Measurements from ENCODE around the gene EFCAB5.
"Not testable (repeated sequence)": the region's sequence is repeated elsewhere in the genome, so short reads cannot be mapped to it uniquely, and the experiment has no call there.

Gene EFCAB5

GRCh38 chr17:30116661-30117551, 175.5 kb downstream of the EFCAB5 start, which contains the start of gene NSRP1:
NSRP1 (plus strand) TSS chr17:30116816; CDS start chr17:30116844, 28 bp downstream.
- DNase-seq (ENCODE audit: low read depth, low spot score) = peak; percentile 89
- no CpG with 5 or more reads among the region's 47 CpGs for WGBS (ENCODE audit: insufficient coverage, insufficient read length)
- H3K9me3 ChIP-seq (ENCODE audit: control insufficient read depth, insufficient read depth, low read length) = no peaks in the 10 kb centered on the region
- no peaks in the 10 kb centered on the region for H3K27me3 ChIP-seq (ENCODE audit: control insufficient read depth, insufficient read depth, low read length)
- H3K4me1 ChIP-seq (ENCODE audit: control insufficient read depth, insufficient read depth, low read length) = no peaks in the 10 kb centered on the region
- no peak within 1 kb of the TSS for H3K27ac ChIP-seq (ENCODE audit: low read length)
- H3K36me3 ChIP-seq (ENCODE audit: control insufficient read depth, insufficient read depth, low read length) = no peaks in the 10 kb centered on the region; the same call in 1 of the 2 replicates
- peak within 1 kb of the TSS; percentile 81; the same call in 1 of the 2 replicates for H3K4me3 ChIP-seq (ENCODE audit: low read length)

GRCh38 chr17:30117675-30118081, 176.2 kb downstream of the EFCAB5 start:
- no peak for DNase-seq (ENCODE audit: low read depth, low spot score)
- no CpG with 5 or more reads among the region's 5 CpGs for WGBS (ENCODE audit: insufficient coverage, insufficient read length)
- Histone ChIP-seq H3K36me3 (ENCODE audit: control insufficient read depth, insufficient read depth, low read length) (no peaks in the 10 kb centered on the region; the same call in 1 of the 2 replicates), H3K27me3 (ENCODE audit: control insufficient read depth, insufficient read depth, low read length) (no peaks in the 10 kb centered on the region), H3K4me1 (ENCODE audit: control insufficient read depth, insufficient read depth, low read length) (no peaks in the 10 kb centered on the region), H3K27ac (ENCODE audit: low read length) (no peak overlapping the region), H3K4me3 (ENCODE audit: low read length) (peak overlapping the region; percentile 81; the same call in 1 of the 2 replicates), H3K9me3 (ENCODE audit: control insufficient read depth, insufficient read depth, low read length) (no peaks in the 10 kb centered on the region)

GRCh38 chr17:30118635-30119034, 177.2 kb downstream of the EFCAB5 start:
- not testable (repeated sequence) for H3K4me1 ChIP-seq (ENCODE audit: control insufficient read depth, insufficient read depth, low read length); H3K27me3 ChIP-seq (ENCODE audit: control insufficient read depth, insufficient read depth, low read length); H3K4me3 ChIP-seq (ENCODE audit: low read length); H3K9me3 ChIP-seq (ENCODE audit: control insufficient read depth, insufficient read depth, low read length); H3K27ac ChIP-seq (ENCODE audit: low read length); H3K36me3 ChIP-seq (ENCODE audit: control insufficient read depth, insufficient read depth, low read length); DNase-seq (ENCODE audit: low read depth, low spot score)
- WGBS (ENCODE audit: insufficient coverage, insufficient read length) = no CpG with 5 or more reads among the region's 7 CpGs

- no CpG with 5 or more reads among the region's 4 CpGs for WGBS (ENCODE audit: insufficient coverage, insufficient read length)
- no peaks in the 10 kb centered on the region for H3K27me3 ChIP-seq (ENCODE audit: control insufficient read depth, insufficient read depth, low read length)
- no peaks in the 10 kb centered on the region for H3K4me1 ChIP-seq (ENCODE audit: control insufficient read depth, insufficient read depth, low read length)
- DNase-seq (ENCODE audit: low read depth, low spot score) = no peak
- H3K27ac ChIP-seq (ENCODE audit: low read length) = no peak overlapping the region
- H3K9me3 ChIP-seq (ENCODE audit: control insufficient read depth, insufficient read depth, low read length) = no peaks in the 10 kb centered on the region
- H3K36me3 ChIP-seq (ENCODE audit: control insufficient read depth, insufficient read depth, low read length) = peaks cover 3% of the 10 kb centered on the region
- H3K4me3 ChIP-seq (ENCODE audit: low read length) = no peak overlapping the region
Measured at GRCh38 chr17:30124273-30124796, 182.9 kb downstream of the EFCAB5 start.

- no peak overlapping the region for H3K4me3 ChIP-seq (ENCODE audit: low read length)
- no peak overlapping the region for H3K27ac ChIP-seq (ENCODE audit: low read length)
- no peak for DNase-seq (ENCODE audit: low read depth, low spot score)
- WGBS (ENCODE audit: insufficient coverage, insufficient read length) = no CpG with 5 or more reads among the region's 1 CpG
- H3K27me3 ChIP-seq (ENCODE audit: control insufficient read depth, insufficient read depth, low read length) = no peaks in the 10 kb centered on the region
- no peaks in the 10 kb centered on the region for H3K4me1 ChIP-seq (ENCODE audit: control insufficient read depth, insufficient read depth, low read length)
- H3K36me3 ChIP-seq (ENCODE audit: control insufficient read depth, insufficient read depth, low read length) = peaks cover 3% of the 10 kb centered on the region
- H3K9me3 ChIP-seq (ENCODE audit: control insufficient read depth, insufficient read depth, low read length) = no peaks in the 10 kb centered on the region
Measured at GRCh38 chr17:30130121-30130520, 188.7 kb downstream of the EFCAB5 start.

GRCh38 chr17:30132615-30133014, 191.2 kb downstream of the EFCAB5 start:
- no peaks in the 10 kb centered on the region for H3K27me3 ChIP-seq (ENCODE audit: control insufficient read depth, insufficient read depth, low read length)
- peaks cover 3% of the 10 kb centered on the region for H3K36me3 ChIP-seq (ENCODE audit: control insufficient read depth, insufficient read depth, low read length)
- H3K4me3 ChIP-seq (ENCODE audit: low read length) = no peak overlapping the region
- no CpG with 5 or more reads among the region's 3 CpGs for WGBS (ENCODE audit: insufficient coverage, insufficient read length)
- H3K9me3 ChIP-seq (ENCODE audit: control insufficient read depth, insufficient read depth, low read length) = no peaks in the 10 kb centered on the region
- no peaks in the 10 kb centered on the region for H3K4me1 ChIP-seq (ENCODE audit: control insufficient read depth, insufficient read depth, low read length)
- no peak overlapping the region for H3K27ac ChIP-seq (ENCODE audit: low read length)
- no peak for DNase-seq (ENCODE audit: low read depth, low spot score)

GRCh38 chr17:30133197-30133596, 191.8 kb downstream of the EFCAB5 start:
- no CpG with 5 or more reads among the region's 3 CpGs for WGBS (ENCODE audit: insufficient coverage, insufficient read length)
- Histone ChIP-seq H3K9me3 (ENCODE audit: control insufficient read depth, insufficient read depth, low read length) (no peaks in the 10 kb centered on the region), H3K4me3 (ENCODE audit: low read length) (no peak overlapping the region), H3K4me1 (ENCODE audit: control insufficient read depth, insufficient read depth, low read length) (no peaks in the 10 kb centered on the region), H3K36me3 (ENCODE audit: control insufficient read depth, insufficient read depth, low read length) (no peaks in the 10 kb centered on the region), H3K27ac (ENCODE audit: low read length) (no peak overlapping the region), H3K27me3 (ENCODE audit: control insufficient read depth, insufficient read depth, low read length) (no peaks in the 10 kb centered on the region)
- no peak for DNase-seq (ENCODE audit: low read depth, low spot score)

GRCh38 chr17:30134551-30134950, 193.1 kb downstream of the EFCAB5 start:
- Histone ChIP-seq H3K4me1 (ENCODE audit: control insufficient read depth, insufficient read depth, low read length) (no peaks in the 10 kb centered on the region), H3K9me3 (ENCODE audit: control insufficient read depth, insufficient read depth, low read length) (no peaks in the 10 kb centered on the region), H3K27ac (ENCODE audit: low read length) (no peak overlapping the region), H3K36me3 (ENCODE audit: control insufficient read depth, insufficient read depth, low read length) (no peaks in the 10 kb centered on the region), H3K27me3 (ENCODE audit: control insufficient read depth, insufficient read depth, low read length) (no peaks in the 10 kb centered on the region), H3K4me3 (ENCODE audit: low read length) (no peak overlapping the region)
- DNase-seq (ENCODE audit: low read depth, low spot score) = no peak

- no peak for DNase-seq (ENCODE audit: low read depth, low spot score)
- H3K4me3 ChIP-seq (ENCODE audit: low read length) = no peak overlapping the region
- WGBS (ENCODE audit: insufficient coverage, insufficient read length) = no CpG with 5 or more reads among the region's 3 CpGs
- no peaks in the 10 kb centered on the region for H3K9me3 ChIP-seq (ENCODE audit: control insufficient read depth, insufficient read depth, low read length)
- H3K27me3 ChIP-seq (ENCODE audit: control insufficient read depth, insufficient read depth, low read length) = no peaks in the 10 kb centered on the region
- H3K27ac ChIP-seq (ENCODE audit: low read length) = no peak overlapping the region
- no peaks in the 10 kb centered on the region for H3K36me3 ChIP-seq (ENCODE audit: control insufficient read depth, insufficient read depth, low read length)
- no peaks in the 10 kb centered on the region for H3K4me1 ChIP-seq (ENCODE audit: control insufficient read depth, insufficient read depth, low read length)
Measured at GRCh38 chr17:30137158-30137557, 195.7 kb downstream of the EFCAB5 start.

- not testable (repeated sequence) for H3K4me3 ChIP-seq (ENCODE audit: low read length); H3K4me1 ChIP-seq (ENCODE audit: control insufficient read depth, insufficient read depth, low read length); H3K9me3 ChIP-seq (ENCODE audit: control insufficient read depth, insufficient read depth, low read length); DNase-seq (ENCODE audit: low read depth, low spot score); H3K27ac ChIP-seq (ENCODE audit: low read length); H3K27me3 ChIP-seq (ENCODE audit: control insufficient read depth, insufficient read depth, low read length); H3K36me3 ChIP-seq (ENCODE audit: control insufficient read depth, insufficient read depth, low read length)
- no CpG with 5 or more reads among the region's 6 CpGs for WGBS (ENCODE audit: insufficient coverage, insufficient read length)
Measured at GRCh38 chr17:30147860-30148259, 206.4 kb downstream of the EFCAB5 start.
